ENCODE data around the gene APBA2.

APBA2 gene

DNA sequence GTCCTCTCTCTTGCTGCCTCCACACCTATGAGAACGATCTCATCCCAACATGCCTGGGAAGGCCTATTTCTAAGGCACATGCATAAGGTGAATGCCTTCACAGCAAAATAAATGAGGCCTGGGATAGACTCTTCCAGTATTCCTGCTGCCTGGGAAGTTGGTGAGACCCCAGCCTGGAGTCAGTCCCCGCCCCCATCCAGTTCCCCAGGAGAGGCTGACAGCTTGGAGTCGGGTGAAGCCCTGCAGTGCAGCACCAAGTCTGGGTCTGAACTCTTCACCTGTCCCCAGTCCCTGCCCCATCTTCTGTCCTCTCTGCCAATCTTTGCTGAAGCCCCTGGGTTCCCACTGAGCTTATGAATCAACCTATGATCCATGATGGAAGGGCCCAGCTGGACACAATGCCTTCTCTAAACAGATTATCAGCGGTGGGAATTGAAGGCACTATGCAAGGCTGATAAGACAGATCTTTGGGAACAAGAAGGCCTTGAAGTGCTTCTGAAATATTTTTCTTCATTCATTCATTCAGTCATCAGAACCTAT, 10.2 kb upstream of the APBA2 start:
- no peaks in the 10 kb centered on the region for H3K27me3 ChIP-seq
- TF ChIP-seq, protein P1, sequence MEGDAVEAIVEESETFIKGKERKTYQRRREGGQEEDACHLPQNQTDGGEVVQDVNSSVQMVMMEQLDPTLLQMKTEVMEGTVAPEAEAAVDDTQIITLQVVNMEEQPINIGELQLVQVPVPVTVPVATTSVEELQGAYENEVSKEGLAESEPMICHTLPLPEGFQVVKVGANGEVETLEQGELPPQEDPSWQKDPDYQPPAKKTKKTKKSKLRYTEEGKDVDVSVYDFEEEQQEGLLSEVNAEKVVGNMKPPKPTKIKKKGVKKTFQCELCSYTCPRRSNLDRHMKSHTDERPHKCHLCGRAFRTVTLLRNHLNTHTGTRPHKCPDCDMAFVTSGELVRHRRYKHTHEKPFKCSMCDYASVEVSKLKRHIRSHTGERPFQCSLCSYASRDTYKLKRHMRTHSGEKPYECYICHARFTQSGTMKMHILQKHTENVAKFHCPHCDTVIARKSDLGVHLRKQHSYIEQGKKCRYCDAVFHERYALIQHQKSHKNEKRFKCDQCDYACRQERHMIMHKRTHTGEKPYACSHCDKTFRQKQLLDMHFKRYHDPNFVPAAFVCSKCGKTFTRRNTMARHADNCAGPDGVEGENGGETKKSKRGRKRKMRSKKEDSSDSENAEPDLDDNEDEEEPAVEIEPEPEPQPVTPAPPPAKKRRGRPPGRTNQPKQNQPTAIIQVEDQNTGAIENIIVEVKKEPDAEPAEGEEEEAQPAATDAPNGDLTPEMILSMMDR (IDR thresholded peaks at IDR 0.05; ENCODE audit: low read depth, low read length): no peak
- no peaks in the 10 kb centered on the region for H3K9me3 ChIP-seq
- DNase-seq: no peak
- H3K36me3 ChIP-seq: no peaks in the 10 kb centered on the region
- no peak overlapping the region for H3K4me3 ChIP-seq (ENCODE audit: low read depth, low read length)
- no peaks in the 10 kb centered on the region for H3K4me1 ChIP-seq

DNA sequence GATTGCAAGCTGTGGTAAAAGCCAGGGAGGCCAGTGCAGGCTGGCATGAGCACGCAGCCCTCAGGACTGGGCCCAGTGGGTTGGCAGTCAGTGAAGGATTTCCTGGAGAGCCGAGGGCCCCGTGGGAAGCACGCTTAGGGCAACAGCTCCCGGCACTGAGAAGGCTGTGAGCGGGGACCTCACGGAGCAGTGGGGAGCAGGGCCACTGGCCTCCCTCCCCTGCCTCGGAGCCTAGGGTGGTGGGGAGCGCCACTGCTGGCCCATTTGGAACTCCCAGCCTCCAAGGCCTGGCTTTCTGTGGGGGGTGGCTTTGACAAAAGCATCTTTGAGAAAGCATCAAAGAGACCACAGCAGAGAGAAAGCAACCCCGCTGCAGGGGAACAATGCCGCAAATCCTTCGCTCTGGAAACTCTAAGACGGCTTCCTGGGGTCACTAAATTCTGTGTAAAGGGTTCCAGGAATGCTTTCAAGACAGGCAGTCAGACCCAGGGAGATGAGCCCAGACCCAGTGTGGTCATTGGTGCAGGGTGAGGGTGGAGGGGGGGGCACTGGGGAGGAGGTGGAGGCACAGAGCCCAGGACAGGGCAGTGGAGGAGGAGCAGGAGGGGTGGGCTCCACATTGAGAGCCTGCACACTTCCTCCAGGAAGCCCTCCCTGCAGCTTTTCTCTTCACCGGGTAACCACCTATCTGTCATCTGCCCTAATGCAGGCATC, 9.5 kb upstream of the APBA2 start:
- Histone ChIP-seq H3K36me3 (no peaks in the 10 kb centered on the region), H3K27me3 (no peaks in the 10 kb centered on the region), H3K4me1 (no peaks in the 10 kb centered on the region), H3K4me3 (ENCODE audit: low read depth, low read length) (no peak overlapping the region), H3K9me3 (no peaks in the 10 kb centered on the region)
- TF ChIP-seq, protein P1 (IDR thresholded peaks at IDR 0.05; ENCODE audit: low read depth, low read length): no peak
- DNase-seq: no peak

DNA sequence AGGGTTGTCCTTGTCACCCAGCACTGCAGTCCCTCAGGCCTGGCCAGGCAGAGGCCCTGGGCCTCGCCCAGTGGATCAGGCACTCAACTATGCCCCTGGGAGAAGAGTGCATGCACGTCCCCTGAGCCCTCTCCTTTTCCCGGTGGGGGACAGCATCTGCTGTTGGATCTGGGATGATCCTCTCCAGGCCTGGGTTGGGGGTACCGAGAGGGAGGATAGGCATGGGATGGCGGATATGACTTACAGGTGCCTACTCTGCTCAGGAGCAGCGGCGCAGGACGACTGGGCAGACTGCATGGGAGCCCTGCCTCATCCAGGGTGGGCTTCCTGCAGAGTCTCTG, 9.0 kb upstream of the APBA2 start:
- TF ChIP-seq, protein P1 (IDR thresholded peaks at IDR 0.05; ENCODE audit: low read depth, low read length): no peak
- H3K27me3 ChIP-seq: no peaks in the 10 kb centered on the region

DNA sequence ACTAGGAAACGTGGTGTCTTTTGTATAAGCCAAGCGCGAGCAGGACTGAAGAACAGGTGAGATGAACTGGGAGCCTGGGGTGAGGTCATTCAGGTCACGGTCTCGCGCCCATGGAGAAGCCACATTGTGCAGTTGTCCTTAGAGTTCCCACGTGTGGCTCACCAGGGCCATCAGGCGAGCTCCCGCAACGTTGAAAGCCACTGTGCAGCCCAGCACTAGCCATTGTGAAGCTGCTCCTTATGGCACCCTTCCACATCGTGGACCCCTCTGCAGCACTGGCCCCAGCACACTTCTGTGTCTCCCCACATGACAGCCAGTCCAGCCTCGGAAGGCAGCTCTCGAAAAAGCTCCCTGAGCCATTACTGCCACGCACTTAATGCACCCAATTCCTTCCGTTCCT, 7.6 kb upstream of the APBA2 start:
- H3K4me1 ChIP-seq: no peaks in the 10 kb centered on the region
- H3K36me3 ChIP-seq: no peaks in the 10 kb centered on the region
- TF ChIP-seq, protein P1 (IDR thresholded peaks at IDR 0.05; ENCODE audit: low read depth, low read length): no peak
- H3K9me3 ChIP-seq: no peaks in the 10 kb centered on the region
- no peak for DNase-seq
- H3K27me3 ChIP-seq: no peaks in the 10 kb centered on the region
- no peak overlapping the region for H3K4me3 ChIP-seq (ENCODE audit: low read depth, low read length)

More for the DNA sequence above, 9.0 kb upstream of the APBA2 start:
- H3K36me3 ChIP-seq: no peaks in the 10 kb centered on the region
- no peaks in the 10 kb centered on the region for H3K9me3 ChIP-seq
- no peak overlapping the region for H3K4me3 ChIP-seq (ENCODE audit: low read depth, low read length)
- H3K4me1 ChIP-seq: no peaks in the 10 kb centered on the region
- DNase-seq: no peak

DNA sequence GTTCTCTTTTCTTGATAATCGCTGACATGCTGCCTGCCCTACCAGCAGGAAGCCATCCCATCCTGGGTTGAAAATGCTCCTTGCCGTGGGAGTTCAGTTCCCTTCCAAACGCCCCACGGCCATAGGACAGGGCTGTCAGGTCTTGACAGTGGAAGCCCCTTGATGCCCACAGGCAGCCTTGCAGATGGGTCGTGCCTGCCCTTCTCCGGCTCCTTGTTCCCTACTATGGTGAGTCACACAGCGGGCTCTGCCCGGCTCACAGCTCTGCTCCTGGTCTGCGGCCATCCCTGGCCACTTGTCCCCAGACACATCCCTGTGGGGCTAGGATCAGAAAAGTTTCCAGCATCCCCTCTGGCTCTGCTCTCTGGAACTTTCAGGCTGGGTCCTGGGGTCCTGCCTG, 6.2 kb upstream of the APBA2 start:
- Histone ChIP-seq H3K27me3 (no peaks in the 10 kb centered on the region), H3K36me3 (no peaks in the 10 kb centered on the region), H3K9me3 (no peaks in the 10 kb centered on the region), H3K4me1 (no peaks in the 10 kb centered on the region), H3K4me3 (ENCODE audit: low read depth, low read length) (no peak overlapping the region)
- no peak for DNase-seq
- TF ChIP-seq, protein P1 (IDR thresholded peaks at IDR 0.05; ENCODE audit: low read depth, low read length): no peak

DNA sequence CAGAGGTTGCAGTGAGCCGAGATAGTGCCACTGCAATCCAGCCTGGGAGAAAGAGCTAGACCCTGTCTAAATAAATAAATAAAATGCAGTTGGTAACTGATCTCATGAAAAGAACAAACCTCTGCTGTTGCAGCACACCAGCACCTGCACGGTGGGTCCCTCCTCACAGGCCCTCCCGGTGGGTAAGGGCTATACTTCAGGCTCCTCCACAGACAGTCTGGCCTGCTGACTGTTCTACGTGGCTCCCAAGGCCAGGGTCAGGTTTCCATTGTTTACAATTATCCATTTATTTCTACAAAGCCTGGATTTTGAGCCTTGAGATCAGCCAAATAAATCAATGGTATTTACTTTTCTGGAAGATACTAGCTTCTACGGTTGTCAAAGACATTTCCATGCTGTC, 5.1 kb upstream of the APBA2 start:
- Histone ChIP-seq H3K27me3 (no peaks in the 10 kb centered on the region), H3K4me1 (peaks cover 5% of the 10 kb centered on the region), H3K4me3 (ENCODE audit: low read depth, low read length) (no peak overlapping the region), H3K36me3 (no peaks in the 10 kb centered on the region), H3K9me3 (no peaks in the 10 kb centered on the region)
- no peak for DNase-seq
- TF ChIP-seq, protein P1 (IDR thresholded peaks at IDR 0.05; ENCODE audit: low read depth, low read length): no peak

All from BE2C (cell line).